GM06990 (cell line): ENCODE results near the gene ACOT7.

Experiments used
- DNase-seq: peaks from one replicate; pipeline ENCODE4 v3.0.0-alpha.2; 2011; ENCODE audit not compliant: insufficient read length; ENCODE audit errors: extremely low read depth
- H3K27me3 ChIP-seq: replicated peaks from 2 replicates; pipeline ENCODE4 v1.6.0; 2011; ENCODE audit warnings: low read length; ENCODE audit not compliant: control insufficient read depth, insufficient read depth
- H3K36me3 ChIP-seq: 2 replicates; pipeline ENCODE4 v1.5.1; 2011; ENCODE audit warnings: low read length; ENCODE audit not compliant: control insufficient read depth, insufficient read depth
- H3K4me3 ChIP-seq: replicated peaks from 2 replicates; pipeline ENCODE4 v1.5.1; 2011; ENCODE audit warnings: low read depth, mild to moderate bottlenecking, control low read depth, low read length
- CTCF ChIP-seq: IDR thresholded peaks from 2 replicates; pipeline ENCODE4 v1.5.1; 2011; ENCODE audit warnings: low read length, control low read depth, mild to moderate bottlenecking, inconsistent platforms; ENCODE audit not compliant: insufficient read depth, poor library complexity, severe bottlenecking

The ACOT7 gene

GRCh38 chr1:6272452-6272851 lies 121.1 kb downstream of the ACOT7 start:
- DNase-seq, result no peak
- Histone ChIP-seq H3K36me3 (no peaks in the 10 kb centered on the region; the same call in none of the 2 replicates), H3K4me3 (no peak overlapping the region), H3K27me3 (no peaks in the 10 kb centered on the region)
- no peak for TF ChIP-seq CTCF

GRCh38 chr1:6271554-6271953 lies 122.0 kb downstream of the ACOT7 start:
- H3K36me3 ChIP-seq, result no peaks in the 10 kb centered on the region; the same call in none of the 2 replicates
- no peak overlapping the region for H3K4me3 ChIP-seq
- DNase-seq, result no peak
- H3K27me3 ChIP-seq, result no peaks in the 10 kb centered on the region
- no peak for TF ChIP-seq CTCF

- Histone ChIP-seq H3K36me3 (no peaks in the 10 kb centered on the region; the same call in none of the 2 replicates), H3K27me3 (no peaks in the 10 kb centered on the region), H3K4me3 (no peak overlapping the region)
- no peak for TF ChIP-seq CTCF
- DNase-seq, result no peak
Observed at GRCh38 chr1:6271006-6271405, 122.6 kb downstream of the ACOT7 start.

- H3K4me3 ChIP-seq, result no peak overlapping the region
- no peaks in the 10 kb centered on the region for H3K27me3 ChIP-seq
- DNase-seq, result no peak
- H3K36me3 ChIP-seq, result no peaks in the 10 kb centered on the region; the same call in none of the 2 replicates
- TF ChIP-seq CTCF, result no peak
Observed at GRCh38 chr1:6270401-6270800, 123.2 kb downstream of the ACOT7 start.

- DNase-seq, result no peak
- Histone ChIP-seq H3K27me3 (no peaks in the 10 kb centered on the region), H3K36me3 (no peaks in the 10 kb centered on the region; the same call in none of the 2 replicates), H3K4me3 (no peak overlapping the region)
- TF ChIP-seq CTCF, result no peak
Observed at GRCh38 chr1:6269720-6270400, 123.7 kb downstream of the ACOT7 start.

- no peak for TF ChIP-seq CTCF
- Histone ChIP-seq H3K4me3 (no peak overlapping the region), H3K36me3 (no peaks in the 10 kb centered on the region; the same call in 1 of the 2 replicates), H3K27me3 (no peaks in the 10 kb centered on the region)
- DNase-seq, result no peak
Observed at GRCh38 chr1:6269296-6269695, 124.3 kb downstream of the ACOT7 start.
